Panc1 (cell line): ENCODE measurements around the gene XYLT1. TPM values are rescaled to one million over a fixed set of nuclear protein-coding genes. Genes with fewer than 3 reads are reported as not detected.
A peak's percentile ranks its signal among the peaks of the same experiment; 100 is the strongest.

ENCODE experiments used
- ATAC-seq: fragments of 200-7000 bp; cut with Tn5 transposase; 2 replicates; pipeline ENCODE4 v1.9.1; 2020; ENCODE audit warnings: mild to moderate bottlenecking, moderate library complexity
- BruUV-seq: library from RNA; stranded (reverse); fragments of 400-500 nt; replicated peaks from 2 replicates; lab custom pipeline; 2021; lab: Mats Ljungman, UMichigan
- CTCF ChIA-PET: fragments of 300-600 bp; sonication (Branson Sonifier 250); formaldehyde crosslinking; loops from one replicate; lab custom pipeline; 2022; ENCODE audit warnings: antibody characterized with exemption; lab: Charles Lee
- POLR2A ChIA-PET: fragments of 300-600 bp; sonication (Branson Sonifier 250); formaldehyde crosslinking; loops from one replicate; lab custom pipeline; 2022; ENCODE audit warnings: antibody characterized with exemption; lab: Charles Lee
- DNase-seq: peaks from one replicate; pipeline ENCODE4 v3.0.0-alpha.2; 2010; ENCODE audit warnings: low read depth, low spot score
- H3K27ac ChIP-seq: 2 replicates; pipeline ENCODE4 v1.5.1; 2011; ENCODE audit warnings: mild to moderate bottlenecking, low read length, inconsistent platforms
- H3K27me3 ChIP-seq: fragments of 200-500 bp; sonication (Bioruptor generic); 2 replicates; pipeline ENCODE4 v1.6.0; 2014; ENCODE audit warnings: low read length, inconsistent platforms; ENCODE audit not compliant: control insufficient read depth, insufficient read depth
- H3K36me3 ChIP-seq: fragments of 200-500 bp; sonication (Bioruptor generic); 2 replicates; pipeline ENCODE4 v1.5.1; 2014; ENCODE audit warnings: inconsistent platforms, mild to moderate bottlenecking, low read length, moderate library complexity; ENCODE audit not compliant: control insufficient read depth, insufficient read depth
- H3K4me1 ChIP-seq: 2 replicates; pipeline ENCODE4 v1.5.1; 2011; ENCODE audit warnings: inconsistent platforms, mild to moderate bottlenecking, low read length, moderate library complexity; ENCODE audit not compliant: control insufficient read depth, insufficient read depth
- H3K4me3 ChIP-seq, 2 experiments: 2 replicates each; pipeline ENCODE4 v1.5.1; 2011 to 2012; ENCODE audit warnings: low read depth in 2 of 2, low read length in 2 of 2, mild to moderate bottlenecking in 2 of 2, inconsistent platforms in 1 of 2, moderate library complexity in 1 of 2
- H3K9me3 ChIP-seq: fragments of 200-500 bp; sonication (Bioruptor generic); 2 replicates; pipeline ENCODE4 v1.5.1; 2014; ENCODE audit warnings: low read depth, mild to moderate bottlenecking, inconsistent platforms, low read length, moderate library complexity; ENCODE audit not compliant: control insufficient read depth, insufficient read depth
- CTCF ChIP-seq: fragments of 450-650 bp; IDR thresholded peaks from 2 replicates; pipeline ENCODE4 v1.5.1; 2017; ENCODE audit warnings: mild to moderate bottlenecking
- POLR2AphosphoS5 ChIP-seq: IDR thresholded peaks from 2 replicates; pipeline ENCODE4 v1.6.1; 2012; ENCODE audit warnings: mild to moderate bottlenecking, low read depth, low read length, moderate library complexity
- REST ChIP-seq, 2 experiments: IDR thresholded peaks; 2 replicates each; pipeline ENCODE4 v1.6.1; 2011 to 2012; ENCODE audit warnings: low read depth in 2 of 2, control low read depth in 1 of 2, low read length in 1 of 2, mild to moderate bottlenecking in 1 of 2, moderate library complexity in 1 of 2; ENCODE audit not compliant: insufficient read depth in 1 of 2
- SIN3A ChIP-seq: IDR thresholded peaks from 2 replicates; pipeline ENCODE4 v1.6.1; 2012; ENCODE audit warnings: low read depth, mild to moderate bottlenecking, low read length, moderate library complexity, borderline replicate concordance; ENCODE audit not compliant: insufficient read depth
- TCF7L2 ChIP-seq: IDR thresholded peaks from 2 replicates; pipeline ENCODE4 v1.6.1; 2011; ENCODE audit warnings: mild to moderate bottlenecking, low read depth, low read length, inconsistent platforms
- in situ Hi-C: cut with HindIII; loops from 2 replicates; pipeline ENCODE4 v1.10.0; 2016; ENCODE audit warnings: low sequenced_read_pairs, low pct_unique_long_range_greater_than_20kb
- intact Hi-C: fragments of 100-400 bp; cut with micrococcal nuclease; formaldehyde crosslinking; loops from one replicate; pipeline ENCODE4 v1.10.0; 2022; ENCODE audit not compliant: unreplicated experiment
- total RNA-seq: library from RNA; stranded (reverse); gene quantifications from one replicate; pipeline ENCODE4 v1.2.1, GENCODE V29; 2021; ENCODE audit not compliant: unreplicated experiment

Gene XYLT1
- total RNA-seq, 1 experiment from 2014 or later: 0.62 TPM

GRCh38 chr16:17277981-17278381, 192.8 kb downstream of the XYLT1 start:
- CTCF ChIA-PET: no interaction called here
- BruUV-seq: no TSS peak
- Histone ChIP-seq H3K4me3 (no peak overlapping the region), H3K36me3 (no peaks in the 10 kb centered on the region), H3K4me1 (no peaks in the 10 kb centered on the region), H3K27me3 (peaks cover 20% of the 10 kb centered on the region; the same call in 1 of the 2 replicates), H3K27ac (no peak overlapping the region), H3K9me3 (no peaks in the 10 kb centered on the region)
- no peak for DNase-seq
- intact Hi-C loops: loop anchor here (10.0 kb wide), 1 partner anchor 57 kb away; no protein-coding TSS in a partner anchor
- in situ Hi-C loops: no loop called here
- POLR2A ChIA-PET: no interaction called here
- TF ChIP-seq CTCF (peak; percentile 67), TCF7L2 (no peak)
- ATAC-seq: no peak

- in situ Hi-C loops: no loop called here
- H3K27ac ChIP-seq: no peak overlapping the region
- no peak overlapping the region for H3K4me3 ChIP-seq
- H3K36me3 ChIP-seq: no peaks in the 10 kb centered on the region
- DNase-seq (no peak), ATAC-seq (no peak)
- peaks cover 14% of the 10 kb centered on the region; the same call in 1 of the 2 replicates for H3K27me3 ChIP-seq
- H3K4me1 ChIP-seq: no peaks in the 10 kb centered on the region
- intact Hi-C loops: loop anchor here (10.0 kb wide), 1 partner anchor 58 kb away; no protein-coding TSS in a partner anchor
- CTCF ChIA-PET: no interaction called here
- POLR2A ChIA-PET: no interaction called here
- no TSS peak for BruUV-seq
- no peaks in the 10 kb centered on the region for H3K9me3 ChIP-seq
- no peak for TF ChIP-seq SIN3A
- TF ChIP-seq TCF7L2: no peak
- TF ChIP-seq CTCF: no peak
- no peak for TF ChIP-seq REST (IDR thresholded peaks at IDR 0.05; ENCODE audit: insufficient read depth in 1 of 2, low read depth in 2 of 2, low read length in 1 of 2)
- TF ChIP-seq POLR2AphosphoS5: no peak
Measured at GRCh38 chr16:17276610-17277009, 194.2 kb downstream of the XYLT1 start.
